GM12874 (cell line): ENCODE results near the gene ZNF462.

ENCODE experiments used
- TF ChIP-seq, protein P1 (sequence below): IDR thresholded peaks from 2 replicates; pipeline ENCODE4 v1.5.1; 2011; ENCODE audit warnings: low read depth, mild to moderate bottlenecking, control low read depth, low read length, moderate library complexity; ENCODE audit not compliant: insufficient read depth

Gene ZNF462

DNA sequence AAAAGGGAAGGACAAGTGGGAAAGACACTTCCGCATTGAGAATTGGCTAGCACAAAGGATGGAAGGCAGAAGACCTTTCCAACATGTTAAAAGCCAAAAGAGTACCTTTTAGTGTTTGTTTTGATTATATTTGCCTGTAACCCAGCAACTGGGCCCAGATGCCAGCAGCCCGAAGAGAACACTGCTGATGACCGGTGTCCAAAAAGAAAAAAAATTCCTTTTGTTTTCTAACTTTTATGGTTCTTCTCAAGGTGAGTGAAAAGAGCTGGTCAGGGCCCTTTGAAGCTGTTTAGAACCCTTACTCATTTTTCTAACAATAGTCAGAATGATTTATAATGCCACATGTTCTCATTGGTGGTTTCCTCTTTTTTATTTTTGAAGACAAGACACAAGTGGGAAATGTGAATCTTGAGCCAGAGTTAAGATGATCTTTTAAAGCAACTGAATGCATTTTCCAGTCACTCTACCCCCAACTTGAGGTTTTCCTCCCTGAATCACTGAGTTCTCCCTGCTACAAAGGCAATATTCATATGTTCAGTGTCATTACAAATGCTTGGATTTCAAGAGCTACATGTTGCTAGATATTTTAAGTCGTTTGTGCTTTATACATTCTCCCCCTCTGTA is 32.3 kb upstream of the ZNF462 start:
- TF ChIP-seq, protein P1, sequence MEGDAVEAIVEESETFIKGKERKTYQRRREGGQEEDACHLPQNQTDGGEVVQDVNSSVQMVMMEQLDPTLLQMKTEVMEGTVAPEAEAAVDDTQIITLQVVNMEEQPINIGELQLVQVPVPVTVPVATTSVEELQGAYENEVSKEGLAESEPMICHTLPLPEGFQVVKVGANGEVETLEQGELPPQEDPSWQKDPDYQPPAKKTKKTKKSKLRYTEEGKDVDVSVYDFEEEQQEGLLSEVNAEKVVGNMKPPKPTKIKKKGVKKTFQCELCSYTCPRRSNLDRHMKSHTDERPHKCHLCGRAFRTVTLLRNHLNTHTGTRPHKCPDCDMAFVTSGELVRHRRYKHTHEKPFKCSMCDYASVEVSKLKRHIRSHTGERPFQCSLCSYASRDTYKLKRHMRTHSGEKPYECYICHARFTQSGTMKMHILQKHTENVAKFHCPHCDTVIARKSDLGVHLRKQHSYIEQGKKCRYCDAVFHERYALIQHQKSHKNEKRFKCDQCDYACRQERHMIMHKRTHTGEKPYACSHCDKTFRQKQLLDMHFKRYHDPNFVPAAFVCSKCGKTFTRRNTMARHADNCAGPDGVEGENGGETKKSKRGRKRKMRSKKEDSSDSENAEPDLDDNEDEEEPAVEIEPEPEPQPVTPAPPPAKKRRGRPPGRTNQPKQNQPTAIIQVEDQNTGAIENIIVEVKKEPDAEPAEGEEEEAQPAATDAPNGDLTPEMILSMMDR: no peak

DNA sequence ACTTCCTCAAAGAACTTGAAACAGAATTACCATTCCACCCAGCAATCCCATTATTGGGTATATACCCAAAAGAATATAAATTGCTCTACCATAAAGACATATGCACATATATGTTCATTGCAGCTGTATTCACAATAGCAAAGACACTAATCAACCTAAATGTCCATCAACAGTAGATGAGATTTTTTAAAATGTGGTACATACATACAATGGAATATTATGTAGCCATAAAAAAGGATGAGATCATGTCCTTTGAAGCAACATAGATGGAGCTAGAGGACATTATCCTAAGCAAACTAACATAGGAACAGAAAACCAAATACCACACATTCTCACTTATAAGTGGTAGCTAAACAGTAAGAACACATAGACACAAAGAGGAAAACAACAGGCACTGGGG is 28.1 kb upstream of the ZNF462 start:
- TF ChIP-seq, protein P1: no peak

DNA sequence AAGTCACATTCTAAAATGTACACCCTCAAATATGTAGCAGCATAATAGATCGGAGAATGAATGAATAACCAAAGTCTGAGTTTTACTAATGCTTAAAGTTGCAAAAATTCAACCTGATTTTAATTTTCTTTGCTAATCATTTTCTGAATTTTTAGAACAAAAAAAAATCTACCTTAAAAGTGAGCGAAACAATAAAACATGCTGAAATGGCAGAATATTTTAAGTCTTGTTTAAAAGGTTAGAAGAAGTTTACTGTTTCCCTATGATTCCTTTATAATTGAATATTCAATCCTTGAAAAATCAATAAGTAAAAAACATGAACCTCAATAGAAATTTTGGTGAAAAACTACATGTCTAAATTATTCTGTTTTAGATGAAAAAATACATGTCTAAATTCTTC is 27.1 kb upstream of the ZNF462 start:
- TF ChIP-seq, protein P1: no peak

DNA sequence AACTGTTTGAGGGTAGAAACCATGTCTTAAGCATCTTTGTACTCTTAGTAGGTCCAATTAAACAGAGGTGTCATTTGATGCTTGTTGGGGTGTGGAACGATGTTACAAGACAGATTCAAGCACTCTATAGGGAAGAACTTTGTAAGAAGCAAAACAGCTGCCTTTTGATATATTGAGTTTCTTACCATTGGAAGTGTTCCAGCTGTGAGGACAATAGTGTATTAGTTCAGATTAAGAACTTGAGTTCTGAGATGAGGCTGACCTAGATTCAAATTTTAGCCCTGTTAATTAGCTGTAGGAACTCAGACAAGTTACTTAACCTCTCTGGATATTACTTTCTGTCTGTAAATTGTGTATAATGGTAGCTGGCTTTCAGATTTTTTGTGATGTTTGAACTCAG is 19.6 kb upstream of the ZNF462 start:
- TF ChIP-seq, protein P1: no peak

DNA sequence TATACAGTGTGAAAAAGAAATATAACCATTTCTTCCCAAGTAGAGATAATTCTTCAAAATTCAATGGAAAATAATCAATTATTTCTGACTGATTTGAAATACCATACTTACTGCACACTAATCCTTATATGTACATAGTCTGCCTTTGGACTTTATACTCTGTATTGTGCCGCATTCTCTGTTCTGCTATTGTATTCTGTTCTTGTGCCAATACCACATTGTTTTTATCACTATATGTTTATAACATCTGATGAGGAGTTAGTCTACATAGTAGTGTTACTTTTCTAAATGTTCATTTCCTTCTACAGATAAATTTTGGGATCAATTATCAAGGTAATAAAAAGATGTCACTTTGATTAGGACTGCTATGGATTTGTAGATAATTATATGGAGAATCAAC is 16.7 kb upstream of the ZNF462 start:
- TF ChIP-seq, protein P1: no peak

DNA sequence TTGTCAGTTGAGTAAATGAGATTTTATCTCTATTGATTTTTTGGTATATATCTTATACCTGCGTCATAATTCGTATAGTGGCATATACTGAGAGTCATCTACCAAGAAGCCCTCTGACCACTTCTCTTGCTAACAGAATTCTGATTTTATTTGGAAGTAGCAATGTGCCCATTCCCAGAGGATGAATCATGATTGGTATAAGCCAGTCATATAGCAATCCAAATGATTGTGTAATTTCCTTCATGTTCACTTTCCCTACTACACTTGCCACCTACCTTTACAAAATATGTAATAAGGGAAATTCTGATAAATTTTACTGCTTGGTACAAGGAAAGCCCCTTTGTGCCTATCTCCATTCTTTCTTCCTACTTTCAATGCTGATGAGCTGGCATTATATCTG is 16.1 kb upstream of the ZNF462 start:
- TF ChIP-seq, protein P1: no peak

DNA sequence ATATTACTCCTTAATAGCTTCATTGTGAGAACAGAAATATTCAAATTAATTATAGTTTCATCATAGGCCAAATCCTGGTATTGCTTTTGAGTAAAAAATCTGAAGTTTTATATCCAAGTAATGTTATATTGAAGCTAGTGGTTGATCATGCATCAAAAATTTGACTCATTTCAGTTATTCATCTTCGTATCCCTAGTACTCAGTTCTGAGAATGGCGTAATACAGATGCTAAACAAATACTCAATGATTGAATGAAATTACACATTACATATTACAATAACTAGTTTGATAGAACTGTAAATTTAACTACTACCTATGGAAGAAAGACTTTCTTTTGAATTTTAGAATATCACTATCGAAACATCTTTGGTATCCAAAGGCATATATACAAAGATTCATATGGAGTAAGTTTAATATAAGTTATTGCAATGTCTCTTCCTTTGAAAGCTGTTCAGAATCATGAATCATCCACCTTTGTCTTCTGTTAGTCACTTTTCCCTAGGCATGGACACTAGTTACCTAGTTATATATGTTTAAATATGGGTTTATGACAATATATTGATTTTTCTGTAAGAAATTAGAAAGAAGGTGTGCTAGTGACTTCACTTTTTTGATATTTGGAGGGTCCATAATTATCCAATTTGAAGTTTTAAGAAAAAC is 5.0 kb upstream of the ZNF462 start:
- TF ChIP-seq, protein P1: no peak
